ENCODE results near the gene PPIP5K2. TPM values are rescaled to one million over a fixed set of nuclear protein-coding genes. Genes with fewer than 3 reads are reported as not detected.

PPIP5K2 gene
- total and polyA plus RNA-seq, 3 donors from 2014 or later: 23.7 to 42.8 (median 30.4) TPM

DNA sequence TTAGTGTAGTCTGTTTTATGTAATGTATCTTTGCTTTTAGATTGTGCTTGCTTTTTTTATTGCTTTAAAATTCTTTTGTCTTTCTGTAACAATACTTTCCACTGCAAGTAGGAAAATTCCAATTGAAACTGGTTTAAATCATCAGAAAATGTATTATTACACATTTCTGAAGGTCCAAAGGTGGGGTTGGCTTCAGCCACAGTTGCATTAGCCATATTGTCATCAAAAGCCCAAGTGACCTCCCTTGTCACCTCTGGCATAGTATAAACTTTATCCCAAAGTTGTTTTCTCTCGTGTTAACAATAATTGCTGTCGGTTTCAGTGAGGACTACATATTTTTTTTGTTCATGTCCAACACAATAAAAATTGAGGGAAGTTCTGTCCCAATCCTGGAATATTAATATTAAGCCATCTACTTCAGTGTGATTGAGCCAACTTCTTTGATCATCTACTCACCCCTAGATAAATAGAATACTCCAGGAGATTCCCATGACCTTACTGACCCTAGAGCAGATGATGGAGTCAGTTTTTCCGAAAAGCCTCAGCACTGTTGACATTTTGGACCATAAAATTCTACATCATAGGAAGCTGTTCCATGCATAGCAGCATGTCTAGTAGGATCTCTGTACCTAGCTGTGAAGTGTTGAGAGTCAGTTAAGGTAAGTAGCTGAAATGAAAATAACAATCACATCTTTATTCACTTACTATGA lies 86.0 kb downstream of the PPIP5K2 start:
- H3K4me3 ChIP-seq: no peak overlapping the region
- H3K4me1 ChIP-seq: no peaks in the 10 kb centered on the region
- no peak for TF ChIP-seq POLR2A (IDR thresholded peaks at IDR 0.05)
- TF ChIP-seq, protein P1, sequence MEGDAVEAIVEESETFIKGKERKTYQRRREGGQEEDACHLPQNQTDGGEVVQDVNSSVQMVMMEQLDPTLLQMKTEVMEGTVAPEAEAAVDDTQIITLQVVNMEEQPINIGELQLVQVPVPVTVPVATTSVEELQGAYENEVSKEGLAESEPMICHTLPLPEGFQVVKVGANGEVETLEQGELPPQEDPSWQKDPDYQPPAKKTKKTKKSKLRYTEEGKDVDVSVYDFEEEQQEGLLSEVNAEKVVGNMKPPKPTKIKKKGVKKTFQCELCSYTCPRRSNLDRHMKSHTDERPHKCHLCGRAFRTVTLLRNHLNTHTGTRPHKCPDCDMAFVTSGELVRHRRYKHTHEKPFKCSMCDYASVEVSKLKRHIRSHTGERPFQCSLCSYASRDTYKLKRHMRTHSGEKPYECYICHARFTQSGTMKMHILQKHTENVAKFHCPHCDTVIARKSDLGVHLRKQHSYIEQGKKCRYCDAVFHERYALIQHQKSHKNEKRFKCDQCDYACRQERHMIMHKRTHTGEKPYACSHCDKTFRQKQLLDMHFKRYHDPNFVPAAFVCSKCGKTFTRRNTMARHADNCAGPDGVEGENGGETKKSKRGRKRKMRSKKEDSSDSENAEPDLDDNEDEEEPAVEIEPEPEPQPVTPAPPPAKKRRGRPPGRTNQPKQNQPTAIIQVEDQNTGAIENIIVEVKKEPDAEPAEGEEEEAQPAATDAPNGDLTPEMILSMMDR (IDR thresholded peaks at IDR 0.05): no peak
- intact Hi-C loops (cut with DNase I; ENCODE audit: low total_unique reads): no loop called here
- no peak overlapping the region for H3K27ac ChIP-seq
- H3K36me3 ChIP-seq (ENCODE audit: low read depth, missing control alignments): no peaks in the 10 kb centered on the region
- H3K9me3 ChIP-seq: no peaks in the 10 kb centered on the region
- DNase-seq: no peak
- no peaks in the 10 kb centered on the region for H3K27me3 ChIP-seq
- WGBS, 2 donors: 74 to 86% methylated on average over 3 of the region's 3 CpGs

DNA sequence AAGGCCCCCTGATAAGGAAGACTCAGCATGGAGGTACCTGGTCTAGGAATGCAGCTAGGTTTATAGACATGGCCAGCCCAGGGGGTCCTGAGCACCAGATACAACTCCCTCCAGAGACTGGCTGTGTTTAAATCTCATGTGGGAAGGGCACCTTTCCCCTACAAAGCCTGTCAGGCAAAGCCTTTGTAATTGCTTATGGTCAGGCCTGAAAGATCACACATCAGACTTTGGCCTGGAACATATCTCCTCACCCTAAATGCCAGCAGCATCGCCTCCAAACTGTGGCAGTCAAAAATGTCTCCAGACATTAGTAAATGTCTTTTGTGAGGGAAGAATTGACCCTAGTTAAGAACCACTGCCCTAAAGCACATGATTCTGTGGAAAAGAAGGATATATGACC lies 86.9 kb downstream of the PPIP5K2 start:
- H3K9me3 ChIP-seq: no peaks in the 10 kb centered on the region

DNA sequence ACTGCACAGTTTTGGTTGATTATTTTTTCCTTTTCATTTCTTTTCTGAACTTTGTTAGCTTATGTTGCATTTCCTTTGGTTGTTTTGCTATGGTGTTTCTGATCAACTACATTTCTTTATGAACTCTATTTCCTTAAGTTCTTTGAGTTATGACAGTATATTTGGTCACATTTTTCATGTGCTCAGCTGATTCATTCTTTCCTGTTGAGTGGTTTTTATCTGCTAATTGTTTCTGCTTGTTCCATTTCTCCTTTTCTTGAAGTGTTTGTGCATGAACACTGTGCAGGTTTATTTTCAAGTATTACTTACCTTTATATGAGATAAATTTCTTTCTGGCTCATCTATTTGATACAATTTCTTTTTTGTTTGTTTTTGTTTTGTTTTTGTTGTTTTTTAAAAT lies 87.6 kb downstream of the PPIP5K2 start:
- intact Hi-C loops (cut with DNase I; ENCODE audit: low total_unique reads): no loop called here
- Histone ChIP-seq H3K9me3 (no peaks in the 10 kb centered on the region), H3K36me3 (ENCODE audit: low read depth, missing control alignments) (no peaks in the 10 kb centered on the region), H3K27me3 (no peaks in the 10 kb centered on the region), H3K4me3 (no peak overlapping the region), H3K4me1 (no peaks in the 10 kb centered on the region), H3K27ac (no peak overlapping the region)
- TF ChIP-seq, protein P1 (IDR thresholded peaks at IDR 0.05): no peak
- no peak for TF ChIP-seq POLR2A (IDR thresholded peaks at IDR 0.05)
- no peak for DNase-seq

More for the DNA sequence above, 86.9 kb downstream of the PPIP5K2 start:
- WGBS, 2 donors: 96 to 100% methylated on average over 1 of the region's 1 CpG
- no peak for DNase-seq
- intact Hi-C loops (cut with DNase I; ENCODE audit: low total_unique reads): no loop called here
- no peaks in the 10 kb centered on the region for H3K27me3 ChIP-seq
- no peak for TF ChIP-seq POLR2A (IDR thresholded peaks at IDR 0.05)
- TF ChIP-seq, protein P1 (IDR thresholded peaks at IDR 0.05): no peak
- H3K27ac ChIP-seq: no peak overlapping the region
- H3K4me3 ChIP-seq: no peak overlapping the region
- no peaks in the 10 kb centered on the region for H3K36me3 ChIP-seq (ENCODE audit: low read depth, missing control alignments)
- H3K4me1 ChIP-seq: no peaks in the 10 kb centered on the region

DNA sequence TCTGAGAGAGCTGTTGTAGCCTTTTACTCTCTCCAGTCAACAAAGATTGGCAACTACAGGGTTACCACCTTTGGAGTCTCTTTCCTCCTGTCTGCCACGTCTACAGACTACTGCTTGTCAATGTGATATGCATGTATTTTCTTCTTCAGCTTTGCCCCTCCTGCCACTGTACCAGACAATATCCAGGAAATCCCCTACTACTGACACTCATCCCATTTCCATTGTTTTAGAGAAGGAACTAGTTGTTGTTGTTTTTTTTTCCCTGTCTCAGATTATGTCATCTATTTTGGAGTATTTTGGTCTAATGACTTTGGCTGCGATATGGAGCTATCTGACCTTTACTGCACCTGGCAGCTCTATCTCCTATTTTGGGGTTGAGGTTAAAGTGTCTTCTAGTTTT lies 88.4 kb downstream of the PPIP5K2 start:
- H3K4me3 ChIP-seq: no peak overlapping the region
- H3K9me3 ChIP-seq: no peaks in the 10 kb centered on the region
- DNase-seq: no peak
- intact Hi-C loops (cut with DNase I; ENCODE audit: low total_unique reads): no loop called here
- TF ChIP-seq, protein P1 (IDR thresholded peaks at IDR 0.05): no peak
- no peak for TF ChIP-seq POLR2A (IDR thresholded peaks at IDR 0.05)
- H3K27me3 ChIP-seq: no peaks in the 10 kb centered on the region
- H3K27ac ChIP-seq: no peak overlapping the region
- 64 to 67% methylated on average over 2 of the region's 2 CpGs for WGBS, 2 donors
- H3K36me3 ChIP-seq (ENCODE audit: low read depth, missing control alignments): no peaks in the 10 kb centered on the region
- H3K4me1 ChIP-seq: no peaks in the 10 kb centered on the region

DNA sequence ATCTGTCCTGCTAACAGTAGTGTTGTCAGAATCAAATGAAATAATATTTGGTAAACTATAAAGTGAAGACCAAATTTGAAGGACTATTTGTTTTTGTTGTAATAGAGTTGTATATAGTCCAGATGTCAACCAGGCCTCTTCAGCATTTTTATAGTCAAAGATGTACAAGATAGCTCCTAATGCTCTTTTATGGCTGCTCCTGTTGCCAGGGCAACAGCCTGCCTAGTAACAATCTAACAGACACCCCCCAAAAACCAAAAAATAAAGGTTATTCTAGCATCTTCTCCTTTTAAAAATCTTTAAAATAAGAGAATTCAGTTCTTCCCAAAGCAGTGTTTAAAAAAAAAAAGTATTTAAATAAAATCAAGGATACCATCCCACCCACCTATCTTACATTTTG lies 89.0 kb downstream of the PPIP5K2 start:
- TF ChIP-seq, protein P1 (IDR thresholded peaks at IDR 0.05): no peak
- TF ChIP-seq POLR2A (IDR thresholded peaks at IDR 0.05): no peak
- H3K36me3 ChIP-seq (ENCODE audit: low read depth, missing control alignments): no peaks in the 10 kb centered on the region
- no peak for DNase-seq

More for the DNA sequence above, 89.0 kb downstream of the PPIP5K2 start:
- Histone ChIP-seq H3K27ac (no peak overlapping the region), H3K4me3 (no peak overlapping the region), H3K27me3 (no peaks in the 10 kb centered on the region), H3K4me1 (no peaks in the 10 kb centered on the region), H3K9me3 (no peaks in the 10 kb centered on the region)
- intact Hi-C loops (cut with DNase I; ENCODE audit: low total_unique reads): no loop called here

All from testis (tissue), 3 donors.